Measurements from ENCODE around the gene ITIH3. TPM values are rescaled to one million over a fixed set of nuclear protein-coding genes. Genes with fewer than 3 reads are reported as not detected.
A peak's percentile ranks its signal among the peaks of the same experiment; 100 is the strongest.

Gene ITIH3
- total RNA-seq, 1 donor from 2014 or later: not detected

- no peak for DNase-seq (ENCODE audit: extremely low read depth, low read depth, low spot score)
Measured at GRCh38 chr3:52792413-52792812, 2.2 kb upstream of the ITIH3 start.

GRCh38 chr3:52792961-52793695 is 1.5 kb upstream of the ITIH3 start:
- no peak for DNase-seq (ENCODE audit: extremely low read depth, low read depth, low spot score)

- DNase-seq (ENCODE audit: extremely low read depth, low read depth, low spot score): no peak
Measured at GRCh38 chr3:52793702-52794611, 639 bp upstream of the ITIH3 start.

- no peak for DNase-seq (ENCODE audit: extremely low read depth, low read depth, low spot score)
Measured at GRCh38 chr3:52795298-52795900, 803 bp downstream of the ITIH3 start.

GRCh38 chr3:52796411-52796810 is 1.8 kb downstream of the ITIH3 start:
- DNase-seq (ENCODE audit: extremely low read depth, low read depth, low spot score): no peak

- no peak for DNase-seq (ENCODE audit: extremely low read depth, low read depth, low spot score)
Measured at GRCh38 chr3:52798376-52798977, 3.9 kb downstream of the ITIH3 start.

GRCh38 chr3:52798978-52799476 is 4.4 kb downstream of the ITIH3 start:
- DNase-seq (ENCODE audit: extremely low read depth, low read depth, low spot score): peak; percentile 9

GRCh38 chr3:52800079-52800478 is 5.5 kb downstream of the ITIH3 start:
- no peak for DNase-seq (ENCODE audit: extremely low read depth, low read depth, low spot score)

GRCh38 chr3:52801839-52802238 is 7.2 kb downstream of the ITIH3 start:
- DNase-seq (ENCODE audit: extremely low read depth, low read depth, low spot score): no peak

GRCh38 chr3:52805270-52806039 is 10.9 kb downstream of the ITIH3 start:
- no peak for DNase-seq (ENCODE audit: extremely low read depth, low read depth, low spot score)

GRCh38 chr3:52809149-52809548 is 14.6 kb downstream of the ITIH3 start:
- DNase-seq (ENCODE audit: extremely low read depth, low read depth, low spot score): no peak

GRCh38 chr3:52809662-52810377 is 15.2 kb downstream of the ITIH3 start:
- no peak for DNase-seq (ENCODE audit: extremely low read depth, low read depth, low spot score)

GRCh38 chr3:52810923-52811322 is 16.3 kb downstream of the ITIH3 start:
- no peak for DNase-seq (ENCODE audit: extremely low read depth, low read depth, low spot score)

- no peak for DNase-seq (ENCODE audit: extremely low read depth, low read depth, low spot score)
Measured at GRCh38 chr3:52811452-52812011, 16.9 kb downstream of the ITIH3 start.

GRCh38 chr3:52813810-52814209 is 19.2 kb downstream of the ITIH3 start:
- no peak for DNase-seq (ENCODE audit: extremely low read depth, low read depth, low spot score)

- no peak for DNase-seq (ENCODE audit: extremely low read depth, low read depth, low spot score)
Measured at GRCh38 chr3:52816199-52816598, 21.6 kb downstream of the ITIH3 start.

- no peak for DNase-seq (ENCODE audit: extremely low read depth, low read depth, low spot score)
Measured at GRCh38 chr3:52816654-52817053, 22.1 kb downstream of the ITIH3 start.

- no peak for DNase-seq (ENCODE audit: extremely low read depth, low read depth, low spot score)
Measured at GRCh38 chr3:52817221-52817620, 22.6 kb downstream of the ITIH3 start.

- no peak for DNase-seq (ENCODE audit: extremely low read depth, low read depth, low spot score)
Measured at GRCh38 chr3:52817860-52818259, 23.3 kb downstream of the ITIH3 start.

All from glomerular endothelial cell (primary cell).